ENCODE measurements around the gene KRT38. TPM values are rescaled to one million over a fixed set of nuclear protein-coding genes. Genes with fewer than 3 reads are reported as not detected.

The KRT38 gene
- total RNA-seq, 1 experiment from 2014 or later: not detected

- H3K27ac ChIP-seq (ENCODE audit: insufficient read length, low read depth, low read length): no peak overlapping the region
- no CpG with 5 or more reads among the region's 4 CpGs for WGBS (ENCODE audit: extremely low coverage, insufficient read length, low lambda C conversion rate)
- Mint-ChIP-seq H3K9me3 (peaks cover 9% of the 10 kb centered on the region in 2 experiments; a peak in 3 of 5 replicates), H3K4me3 (no peak overlapping the region), H3K36me3 (ENCODE audit: insufficient read depth in 1 of 3, low read depth in 3 of 3) (no peaks in the 10 kb centered on the region), H3K27ac (no peak overlapping the region), H3K4me1 (no peaks in the 10 kb centered on the region), H3K27me3 (ENCODE audit: low read depth) (peaks cover 8% of the 10 kb centered on the region)
- H2BK15ac ChIP-seq (ENCODE audit: low read depth, low read length): no peak overlapping the region
- H3K23ac ChIP-seq (ENCODE audit: insufficient read length, low read depth, low read length): no peak overlapping the region
- no peak overlapping the region for H3K56ac ChIP-seq (ENCODE audit: insufficient read length, low read depth, low read length)
- no peak overlapping the region for H2BK5ac ChIP-seq (ENCODE audit: insufficient read length, low read length)
- H2BK120ac ChIP-seq (ENCODE audit: low read depth, low read length, poor library complexity, severe bottlenecking): no peak overlapping the region
- no peaks in the 10 kb centered on the region for H3K27me3 ChIP-seq (ENCODE audit: insufficient read depth, low read length)
- H4K91ac ChIP-seq (ENCODE audit: insufficient read length, low read depth, low read length): no peak overlapping the region
- no peak overlapping the region for H4K5ac ChIP-seq (ENCODE audit: insufficient read length, low read depth, low read length)
- no peak overlapping the region for H2AFZ ChIP-seq (ENCODE audit: low read length)
- H3K79me2 ChIP-seq (ENCODE audit: insufficient read depth, low read length): no peaks in the 10 kb centered on the region
- no peak overlapping the region for H3K14ac ChIP-seq (ENCODE audit: insufficient read depth, low read length)
- H3K4me1 ChIP-seq (ENCODE audit: insufficient read depth, low read length): no peaks in the 10 kb centered on the region
- H2BK20ac ChIP-seq (ENCODE audit: low read depth, low read length, poor library complexity, severe bottlenecking): no peak overlapping the region
- no peak for DNase-seq
- H3K4ac ChIP-seq (ENCODE audit: low read depth, low read length): no peak overlapping the region
- H4K8ac ChIP-seq (replicated peaks; ENCODE audit: insufficient read length, low read depth, low read length): no peak overlapping the region
- H3K9ac ChIP-seq (ENCODE audit: extremely low read depth, insufficient read length, low read length): no peak overlapping the region
- no peaks in the 10 kb centered on the region for H4K20me1 ChIP-seq (ENCODE audit: control insufficient read depth, insufficient read depth, insufficient read length)
- no peaks in the 10 kb centered on the region for H3K79me1 ChIP-seq (ENCODE audit: insufficient read depth, low read depth, low read length, poor library complexity, severe bottlenecking)
- H3K23me2 ChIP-seq (ENCODE audit: insufficient read length, low read depth, low read length, poor library complexity, severe bottlenecking): no peaks in the 10 kb centered on the region
- H3K18ac ChIP-seq (ENCODE audit: insufficient read length, low read depth, low read length): no peak overlapping the region
- no peak for TF ChIP-seq CTCF (conservative IDR thresholded peaks at IDR 0.05)
- no peak overlapping the region for H3T11ph ChIP-seq (ENCODE audit: low read length)
- no peak overlapping the region for H2AK5ac ChIP-seq (ENCODE audit: insufficient read length, low read length)
- no peak overlapping the region for H3K4me2 ChIP-seq (ENCODE audit: insufficient read depth, insufficient read length, low read length)
- no peak overlapping the region for H2BK12ac ChIP-seq (ENCODE audit: insufficient read length, low read depth, low read length)
- H3K9me3 ChIP-seq (ENCODE audit: control insufficient read depth, low read depth, low read length): no peaks in the 10 kb centered on the region
These were observed 26.8 kb upstream of the KRT38 start for GRCh38 chr17:41467561-41467960.

All from H9 (cell line).